ENCODE results near the gene SYT5.
"Not testable (repeated sequence)": the region's sequence is repeated elsewhere in the genome, so short reads cannot be mapped to it uniquely, and the experiment has no call there.

Gene SYT5

GRCh38 chr19:55179606-55180484 is at the start of gene SYT5:
TSS of gene SYT5 (minus strand) at chr19:55180289. CDS start at chr19:55179041, 1,248 bp downstream.
- H3K4me2 ChIP-seq: peak within 1 kb of the TSS; percentile 98
- H3K36me3 ChIP-seq: no peaks in the 10 kb centered on the region
- H3K4me3 ChIP-seq: peak within 1 kb of the TSS; percentile 64

GRCh38 chr19:55229789-55230182 is 49.7 kb upstream of the SYT5 start:
- Histone ChIP-seq H3K36me3 (peaks cover 96% of the 10 kb centered on the region), H3K9ac (no peak overlapping the region), H3K4me3 (no peak overlapping the region), H3K27ac (no peak overlapping the region), H3K9me3 (no peaks in the 10 kb centered on the region), H3K4me1 (no peaks in the 10 kb centered on the region), H3K27me3 (no peaks in the 10 kb centered on the region), H3K4me2 (no peak overlapping the region), H4K20me1 (peaks cover 96% of the 10 kb centered on the region)
- TF ChIP-seq Cebpa-rat (IDR thresholded peaks at IDR 0.05): no peak

More at GRCh38 chr19:55179606-55180484, at the start of gene SYT5:
- peaks cover 5% of the 10 kb centered on the region; the same call in 1 of the 2 replicates for H3K9me3 ChIP-seq
- peaks cover 27% of the 10 kb centered on the region for H3K27me3 ChIP-seq
- TF ChIP-seq Cebpa-rat (IDR thresholded peaks at IDR 0.05): no peak
- H3K9ac ChIP-seq: no peak within 1 kb of the TSS
- 0 out of 2 replicates have a peak within 1 kb of the TSS, but pooled peaks have one; percentile 69 for H3K27ac ChIP-seq
- H4K20me1 ChIP-seq: peaks cover 24% of the 10 kb centered on the region
- peaks cover 31% of the 10 kb centered on the region for H3K4me1 ChIP-seq

- no peaks in the 10 kb centered on the region for H3K4me1 ChIP-seq
- H3K27me3 ChIP-seq: no peaks in the 10 kb centered on the region
- no peak overlapping the region for H3K9ac ChIP-seq
- no peak overlapping the region for H3K4me2 ChIP-seq
- no peak for TF ChIP-seq Cebpa-rat (IDR thresholded peaks at IDR 0.05)
- no peak overlapping the region for H3K27ac ChIP-seq
- no peak overlapping the region for H3K4me3 ChIP-seq
- H3K36me3 ChIP-seq: peaks cover 94% of the 10 kb centered on the region
- H3K9me3 ChIP-seq: no peaks in the 10 kb centered on the region
- peaks cover 95% of the 10 kb centered on the region for H4K20me1 ChIP-seq
These were observed 49.2 kb upstream of the SYT5 start for GRCh38 chr19:55229145-55229788.

GRCh38 chr19:55228403-55229031 is 48.4 kb upstream of the SYT5 start, which contains the start of gene TMEM86B:
TSS of gene TMEM86B (minus strand) at chr19:55228763. CDS start at chr19:55228741, 22 bp downstream.
- no peak within 1 kb of the TSS for H3K4me2 ChIP-seq
- peaks cover 94% of the 10 kb centered on the region for H3K36me3 ChIP-seq
- H3K27ac ChIP-seq: no peak within 1 kb of the TSS

GRCh38 chr19:55228015-55228391 is 47.9 kb upstream of the SYT5 start:
- Histone ChIP-seq H3K9me3 (no peaks in the 10 kb centered on the region), H3K4me2 (no peak overlapping the region), H4K20me1 (peaks cover 95% of the 10 kb centered on the region), H3K4me1 (no peaks in the 10 kb centered on the region), H3K27ac (no peak overlapping the region), H3K27me3 (no peaks in the 10 kb centered on the region), H3K4me3 (no peak overlapping the region), H3K9ac (no peak overlapping the region), H3K36me3 (peaks cover 94% of the 10 kb centered on the region)
- no peak for TF ChIP-seq Cebpa-rat (IDR thresholded peaks at IDR 0.05)

More at GRCh38 chr19:55228403-55229031, 48.4 kb upstream of the SYT5 start, which contains the start of gene TMEM86B:
- Histone ChIP-seq H3K4me1 (no peaks in the 10 kb centered on the region), H4K20me1 (peaks cover 95% of the 10 kb centered on the region), H3K27me3 (no peaks in the 10 kb centered on the region), H3K4me3 (no peak within 1 kb of the TSS), H3K9me3 (no peaks in the 10 kb centered on the region), H3K9ac (no peak within 1 kb of the TSS)
- no peak for TF ChIP-seq Cebpa-rat (IDR thresholded peaks at IDR 0.05)

GRCh38 chr19:55227241-55228014 is 47.3 kb upstream of the SYT5 start:
- Histone ChIP-seq H4K20me1 (peaks cover 95% of the 10 kb centered on the region), H3K4me2 (no peak overlapping the region), H3K36me3 (peaks cover 94% of the 10 kb centered on the region), H3K9ac (no peak overlapping the region), H3K27me3 (no peaks in the 10 kb centered on the region), H3K27ac (no peak overlapping the region), H3K9me3 (no peaks in the 10 kb centered on the region), H3K4me1 (no peaks in the 10 kb centered on the region), H3K4me3 (no peak overlapping the region)
- TF ChIP-seq Cebpa-rat (IDR thresholded peaks at IDR 0.05): no peak

- Histone ChIP-seq H3K9me3 (no peaks in the 10 kb centered on the region), H3K4me3 (no peak overlapping the region), H3K9ac (no peak overlapping the region), H4K20me1 (peaks cover 95% of the 10 kb centered on the region), H3K36me3 (peaks cover 87% of the 10 kb centered on the region), H3K27ac (no peak overlapping the region), H3K4me1 (no peaks in the 10 kb centered on the region), H3K27me3 (no peaks in the 10 kb centered on the region), H3K4me2 (no peak overlapping the region)
- TF ChIP-seq Cebpa-rat (IDR thresholded peaks at IDR 0.05): no peak
These were observed 46.7 kb upstream of the SYT5 start for GRCh38 chr19:55226788-55227187.

GRCh38 chr19:55226273-55226672 is 46.2 kb upstream of the SYT5 start:
- Histone ChIP-seq H3K4me3 (no peak overlapping the region), H3K4me1 (no peaks in the 10 kb centered on the region), H3K4me2 (no peak overlapping the region), H3K36me3 (peaks cover 82% of the 10 kb centered on the region), H3K27me3 (no peaks in the 10 kb centered on the region), H3K9ac (no peak overlapping the region), H4K20me1 (peaks cover 95% of the 10 kb centered on the region), H3K27ac (no peak overlapping the region), H3K9me3 (no peaks in the 10 kb centered on the region)
- no peak for TF ChIP-seq Cebpa-rat (IDR thresholded peaks at IDR 0.05)

GRCh38 chr19:55225415-55225958 is 45.4 kb upstream of the SYT5 start:
- TF ChIP-seq Cebpa-rat (IDR thresholded peaks at IDR 0.05): no peak
- Histone ChIP-seq H3K4me3 (no peak overlapping the region), H3K27ac (no peak overlapping the region), H3K4me2 (no peak overlapping the region), H3K9ac (no peak overlapping the region), H3K36me3 (peaks cover 75% of the 10 kb centered on the region), H3K4me1 (no peaks in the 10 kb centered on the region), H3K27me3 (no peaks in the 10 kb centered on the region), H4K20me1 (peaks cover 96% of the 10 kb centered on the region), H3K9me3 (no peaks in the 10 kb centered on the region)

GRCh38 chr19:55224679-55225414 is 44.8 kb upstream of the SYT5 start:
- H3K36me3 ChIP-seq: peaks cover 69% of the 10 kb centered on the region
- not testable (repeated sequence) for H3K9me3 ChIP-seq, H3K4me2 ChIP-seq, H3K27me3 ChIP-seq, H3K27ac ChIP-seq, H3K4me3 ChIP-seq, H3K4me1 ChIP-seq, H3K9ac ChIP-seq
- H4K20me1 ChIP-seq: peaks cover 96% of the 10 kb centered on the region
